ENCODE results near the gene CCDC83. TPM values are rescaled to one million over a fixed set of nuclear protein-coding genes. Genes with fewer than 3 reads are reported as not detected.

Gene CCDC83
- total RNA-seq, result not detected in 2 replicates

DNA sequence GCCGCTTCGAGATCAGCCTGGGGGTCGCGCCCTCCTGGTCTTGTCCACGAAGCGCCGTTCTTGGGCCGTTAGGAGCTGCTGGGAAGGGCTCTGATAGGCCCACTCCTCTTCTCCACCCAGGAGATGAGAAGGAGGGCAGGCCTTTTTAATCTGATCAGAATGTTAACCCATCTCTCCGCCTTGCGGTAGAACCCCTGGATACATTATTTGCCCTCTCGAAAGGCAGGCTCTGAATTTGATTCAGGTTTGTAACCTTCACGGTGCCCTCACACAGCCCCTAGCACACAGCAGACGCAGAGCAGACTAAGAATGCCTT is at the start of gene CCDC83:
Gene CCDC83, plus strand, starts transcription at position 43 of the 316 bp plus-strand sequence. CDS start 9,741 bp downstream, outside the sequence.

DNA sequence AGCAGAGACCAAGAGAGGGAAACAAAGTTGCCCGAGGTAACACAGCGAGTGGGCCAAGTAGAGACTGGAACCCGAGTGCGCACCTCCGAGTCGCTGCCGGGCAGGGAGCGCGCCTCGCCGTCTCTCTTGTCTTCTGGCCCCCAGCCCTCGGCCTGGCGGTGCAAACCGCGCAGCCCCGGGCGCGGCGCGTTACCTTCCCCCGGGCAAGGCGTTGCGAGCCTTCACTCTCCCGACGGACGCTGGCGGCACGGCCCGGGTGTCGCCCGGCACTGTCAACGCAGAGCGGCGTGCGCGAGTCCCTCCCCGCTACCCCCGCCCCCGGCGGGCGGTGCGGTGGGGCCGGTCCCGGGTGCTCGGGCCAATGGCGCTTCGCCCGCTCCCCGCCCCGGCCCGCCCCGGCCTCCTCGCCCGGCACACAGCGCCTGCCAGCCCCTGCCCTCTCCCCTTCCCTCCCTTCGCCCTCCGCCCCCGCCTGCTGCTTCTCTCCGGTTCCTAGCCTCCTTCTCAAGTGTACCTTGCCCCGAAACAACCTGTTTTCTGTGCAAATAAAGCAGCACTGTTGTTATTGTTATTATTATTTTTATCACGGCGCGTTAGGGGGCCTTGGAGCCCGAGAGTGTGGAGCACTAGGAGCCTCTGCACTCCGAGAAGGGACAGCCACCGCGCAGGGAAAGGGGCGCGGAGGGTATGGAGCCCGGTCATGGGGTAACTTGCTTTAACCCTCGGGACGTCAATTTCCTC is 44.1 kb upstream of the CCDC83 start, which contains the start of gene SYTL2:
Gene SYTL2, minus strand, starts transcription at position 271 of the 741 bp plus-strand sequence. CDS start 53,416 bp downstream, outside the sequence.

Other genes starting within 250 kb of the CCDC83 start
- gene DLG2, start 228.0 kb upstream of the CCDC83 start, total RNA-seq, result 0.38 and 0.54 TPM in 2 replicates
- 51.2 and 54.3 TPM in 2 replicates for gene TMEM126B, start 226.8 kb upstream of the CCDC83 start, total RNA-seq
- 37.5 and 48.5 TPM in 2 replicates for gene TMEM126A, start 207.4 kb upstream of the CCDC83 start, total RNA-seq
- 23.8 and 37.8 TPM in 2 replicates for gene CREBZF, start 190.3 kb upstream of the CCDC83 start, total RNA-seq
- gene CCDC89, start 169.2 kb upstream of the CCDC83 start, total RNA-seq, result 0.56 TPM in 1 of 2 replicates, not detected in the other
- 0.63 and 1.5 TPM in 2 replicates for gene SYTL2, start 44.2 kb upstream of the CCDC83 start, total RNA-seq
- gene PICALM, start 213.7 kb downstream of the CCDC83 start, total RNA-seq, result 176 and 301 TPM in 2 replicates

All from endothelial cell of coronary artery (primary cell).